ENCODE measurements around the gene GNB1L.

The GNB1L gene

DNA sequence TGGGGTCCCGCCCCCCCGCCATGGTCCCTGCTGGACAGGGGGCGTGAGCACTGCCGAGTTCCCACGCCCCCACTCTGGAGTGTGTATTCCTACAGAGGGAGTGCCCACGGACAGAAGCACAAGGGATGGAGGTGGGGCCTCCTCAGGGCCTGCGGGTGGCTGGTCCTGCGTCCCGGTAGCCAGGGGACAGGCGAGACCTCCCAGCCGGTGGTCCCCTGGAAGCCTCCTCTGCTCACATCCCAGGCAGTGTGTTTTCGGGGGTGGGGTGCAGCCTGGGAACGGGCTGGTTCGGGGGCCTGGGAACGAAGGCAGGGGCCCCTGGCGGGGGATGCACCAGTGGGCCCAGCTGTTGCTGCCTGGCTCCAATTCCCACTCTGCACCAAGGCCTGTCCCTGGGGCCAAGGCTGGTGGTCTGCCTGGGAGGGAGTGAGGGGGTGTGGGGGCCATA is 115.2 kb downstream of the GNB1L start:
- DNase-seq (ENCODE audit: extremely low read depth, low read depth), result no peak
- TF ChIP-seq, protein P1, sequence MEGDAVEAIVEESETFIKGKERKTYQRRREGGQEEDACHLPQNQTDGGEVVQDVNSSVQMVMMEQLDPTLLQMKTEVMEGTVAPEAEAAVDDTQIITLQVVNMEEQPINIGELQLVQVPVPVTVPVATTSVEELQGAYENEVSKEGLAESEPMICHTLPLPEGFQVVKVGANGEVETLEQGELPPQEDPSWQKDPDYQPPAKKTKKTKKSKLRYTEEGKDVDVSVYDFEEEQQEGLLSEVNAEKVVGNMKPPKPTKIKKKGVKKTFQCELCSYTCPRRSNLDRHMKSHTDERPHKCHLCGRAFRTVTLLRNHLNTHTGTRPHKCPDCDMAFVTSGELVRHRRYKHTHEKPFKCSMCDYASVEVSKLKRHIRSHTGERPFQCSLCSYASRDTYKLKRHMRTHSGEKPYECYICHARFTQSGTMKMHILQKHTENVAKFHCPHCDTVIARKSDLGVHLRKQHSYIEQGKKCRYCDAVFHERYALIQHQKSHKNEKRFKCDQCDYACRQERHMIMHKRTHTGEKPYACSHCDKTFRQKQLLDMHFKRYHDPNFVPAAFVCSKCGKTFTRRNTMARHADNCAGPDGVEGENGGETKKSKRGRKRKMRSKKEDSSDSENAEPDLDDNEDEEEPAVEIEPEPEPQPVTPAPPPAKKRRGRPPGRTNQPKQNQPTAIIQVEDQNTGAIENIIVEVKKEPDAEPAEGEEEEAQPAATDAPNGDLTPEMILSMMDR (IDR thresholded peaks at IDR 0.05; ENCODE audit: low read depth, low read length), result no peak

DNA sequence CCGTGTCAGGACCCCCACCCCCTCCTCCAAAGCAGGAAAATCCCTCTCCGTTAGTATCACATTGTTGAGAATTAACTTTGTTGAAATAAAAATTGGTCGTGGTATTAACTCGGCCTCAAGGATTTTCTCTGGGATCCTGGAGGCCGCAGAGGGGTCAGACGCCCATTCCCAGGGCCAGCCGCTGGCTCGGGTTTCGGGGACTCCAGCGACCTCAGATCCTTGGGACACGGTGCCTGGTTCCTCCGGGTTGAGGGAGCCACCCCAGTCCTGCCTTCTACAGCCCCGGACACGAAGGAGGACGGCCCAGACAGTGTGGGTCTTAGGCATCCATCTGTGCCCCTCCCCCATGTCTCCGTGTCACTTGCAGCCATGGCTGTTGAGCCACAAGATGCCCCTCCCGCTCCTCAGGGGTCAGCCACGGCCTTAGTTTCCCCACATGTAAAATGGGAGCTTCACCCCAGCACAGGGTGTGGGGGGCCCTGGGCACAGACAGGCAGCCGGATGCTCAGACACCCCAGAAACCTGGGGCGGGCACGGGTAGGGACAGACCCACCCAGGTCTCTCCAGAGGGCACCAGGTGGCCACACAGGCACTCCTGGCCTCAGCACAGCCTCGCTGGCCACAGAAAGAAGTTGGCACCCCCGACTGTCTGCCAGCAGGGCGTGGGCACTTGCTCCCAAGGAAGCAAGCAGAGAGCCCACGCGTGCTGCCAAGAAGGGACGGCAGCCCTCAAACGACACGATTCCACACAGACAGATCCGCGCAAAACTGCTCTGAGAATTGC is 115.8 kb downstream of the GNB1L start:
- TF ChIP-seq, protein P1 (IDR thresholded peaks at IDR 0.05; ENCODE audit: low read depth, low read length), result no peak
- no peak for DNase-seq (ENCODE audit: extremely low read depth, low read depth)

DNA sequence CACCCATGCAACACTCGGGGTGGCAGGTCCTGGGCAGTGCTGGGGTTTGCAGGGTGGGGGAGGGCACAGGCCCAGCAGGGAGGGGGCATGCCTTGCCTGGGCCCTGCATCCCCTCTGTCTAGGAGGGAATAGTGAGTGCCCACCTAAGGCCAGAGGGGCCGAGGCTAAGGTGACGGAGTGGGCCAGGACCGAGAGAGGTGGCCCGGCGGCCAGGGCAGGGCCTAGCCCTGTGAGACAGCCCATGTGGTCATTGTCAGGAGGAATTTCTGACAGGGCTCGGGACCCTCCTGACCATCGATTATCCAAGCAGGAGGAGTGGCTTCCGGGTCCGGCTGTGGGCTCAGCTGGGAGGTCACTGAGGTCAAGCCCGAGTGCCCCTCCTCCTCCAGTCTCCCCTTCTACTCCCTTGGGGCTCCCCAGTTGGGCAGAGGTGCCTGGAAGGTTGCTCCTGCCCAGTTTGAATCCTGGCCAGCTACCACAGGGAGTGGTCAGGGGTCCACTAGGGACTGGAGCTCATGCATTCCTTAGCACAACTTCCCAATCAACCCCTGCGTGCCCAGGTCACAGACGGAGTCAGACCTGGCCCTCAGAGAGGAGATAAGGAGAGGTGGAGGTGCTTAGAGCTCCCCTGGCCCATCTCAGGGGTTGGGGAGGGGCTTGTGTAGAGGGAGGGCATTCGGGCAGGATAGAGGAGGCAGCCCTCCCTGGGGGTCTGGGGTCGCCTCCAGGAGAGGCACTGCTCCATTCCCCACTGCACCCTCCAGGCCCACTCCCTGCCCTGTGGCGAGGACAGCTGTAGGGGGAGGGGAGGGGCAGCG is 116.6 kb downstream of the GNB1L start:
- no peak for DNase-seq (ENCODE audit: extremely low read depth, low read depth)
- TF ChIP-seq, protein P1 (IDR thresholded peaks at IDR 0.05; ENCODE audit: low read depth, low read length), result no peak

DNA sequence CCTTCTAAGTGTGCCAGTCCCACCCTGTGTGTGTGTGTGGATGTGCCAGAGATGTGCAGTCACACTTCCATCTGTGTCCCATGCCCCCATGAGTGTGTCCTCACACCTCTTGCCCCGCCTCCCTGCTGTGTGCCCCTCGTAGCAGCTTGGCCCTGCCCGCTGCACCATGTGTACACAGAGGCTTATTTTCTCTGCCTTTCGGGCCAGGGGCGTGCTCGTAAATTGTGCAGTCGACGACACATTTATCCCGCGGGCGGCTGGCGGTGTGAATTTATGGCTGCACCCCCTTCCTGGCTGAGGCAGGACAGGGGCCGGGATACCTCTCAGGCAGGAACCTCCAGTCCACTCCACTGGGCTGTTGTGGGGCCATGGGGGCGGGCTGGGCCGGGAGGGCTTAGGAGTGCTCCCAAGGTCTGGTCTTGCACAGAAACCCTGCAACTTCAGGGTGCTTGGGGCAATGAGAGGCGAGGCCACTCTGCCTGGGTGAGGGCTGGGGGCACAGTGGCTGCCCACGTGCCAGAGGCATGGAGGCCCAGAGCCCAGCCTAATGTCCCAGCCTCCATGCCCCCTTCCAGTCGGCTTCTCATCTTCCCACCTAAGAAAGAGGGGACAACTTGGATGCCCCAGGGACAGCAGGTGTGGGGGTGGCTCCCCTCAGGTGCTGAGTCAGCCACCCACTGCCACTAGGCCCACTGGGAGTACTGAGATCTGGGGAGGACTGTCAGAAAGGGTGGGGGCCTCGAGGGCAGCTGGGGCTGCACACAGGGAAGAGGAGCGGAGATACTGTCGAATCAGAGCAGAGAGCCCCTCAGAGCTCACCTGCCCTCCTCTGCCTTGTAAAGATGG is 118.8 kb downstream of the GNB1L start:
- no peak for DNase-seq (ENCODE audit: extremely low read depth, low read depth)
- TF ChIP-seq, protein P1 (IDR thresholded peaks at IDR 0.05; ENCODE audit: low read depth, low read length), result no peak

DNA sequence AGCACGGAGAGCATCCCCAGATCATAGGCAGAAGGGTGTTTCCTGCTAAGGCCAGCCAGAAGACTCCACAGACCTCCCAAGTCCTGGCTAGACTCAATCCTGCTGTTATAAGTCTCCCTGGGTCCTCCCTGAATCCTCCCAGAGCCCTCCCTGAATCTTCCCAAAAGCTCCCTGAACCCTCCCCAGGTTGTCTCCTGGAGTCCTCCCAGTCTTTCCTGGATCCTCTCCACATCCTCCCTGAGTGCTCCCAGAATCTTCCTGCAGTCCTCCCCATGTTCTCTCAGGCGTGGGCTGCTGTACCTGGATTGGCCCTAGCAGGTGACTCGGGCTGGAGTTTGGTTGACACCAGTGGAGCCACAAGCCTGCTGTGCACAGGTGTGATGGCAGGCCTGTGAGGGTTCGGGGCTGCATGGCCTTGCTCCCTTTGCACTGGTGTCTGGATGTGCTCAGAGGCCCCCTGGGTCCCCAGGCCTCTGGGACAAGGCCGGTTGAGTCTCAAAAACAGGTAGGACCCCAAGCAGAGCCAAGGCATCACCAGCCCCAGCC is 119.8 kb downstream of the GNB1L start:
- TF ChIP-seq, protein P1 (IDR thresholded peaks at IDR 0.05; ENCODE audit: low read depth, low read length), result no peak
- DNase-seq (ENCODE audit: extremely low read depth, low read depth), result no peak

DNA sequence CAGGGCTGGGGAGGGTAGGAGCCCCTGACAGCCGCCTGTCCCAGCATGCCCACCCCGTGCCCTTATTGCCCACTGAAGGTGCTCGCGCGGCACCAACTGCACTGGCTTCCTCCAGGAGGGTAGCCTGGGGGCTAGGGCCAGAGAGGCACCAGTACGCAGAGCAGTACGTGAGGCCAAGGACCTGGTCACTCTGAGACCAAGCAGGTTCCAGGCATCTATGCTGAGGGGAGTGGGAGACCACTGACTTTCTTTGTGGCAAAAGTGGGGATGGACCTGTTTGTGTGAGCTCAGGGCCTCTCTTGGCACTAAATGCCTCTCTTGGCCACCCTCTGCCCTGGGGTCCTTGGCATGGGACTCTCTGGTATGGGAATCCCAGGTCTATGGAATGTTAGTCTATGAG is 120.5 kb downstream of the GNB1L start:
- no peak for DNase-seq (ENCODE audit: extremely low read depth, low read depth)
- TF ChIP-seq, protein P1 (IDR thresholded peaks at IDR 0.05; ENCODE audit: low read depth, low read length), result no peak

Measured in AG09319 (cell line).